Measurements from ENCODE around the gene ZMYND11.

- no peak for TF ChIP-seq POLR2A (IDR thresholded peaks at IDR 0.05; ENCODE audit: control extremely low read depth in 1 of 2, low read depth in 2 of 2, low read length in 2 of 2)
- TF ChIP-seq CREB1 (IDR thresholded peaks at IDR 0.05) = no peak
- TF ChIP-seq USF2 (IDR thresholded peaks at IDR 0.05; ENCODE audit: low read length) = no peak
- TF ChIP-seq HDAC2 (IDR thresholded peaks at IDR 0.05; ENCODE audit: borderline replicate concordance in 1 of 2, low read depth in 2 of 2, low read length in 2 of 2) = no peak
- no peak for TF ChIP-seq EP300 (IDR thresholded peaks at IDR 0.05; ENCODE audit: borderline replicate concordance in 1 of 2, low read depth in 2 of 2, low read length in 2 of 2)
- TF ChIP-seq CTCF (IDR thresholded peaks at IDR 0.05; ENCODE audit: control extremely low read depth in 1 of 3, insufficient read depth in 1 of 3, low read depth in 1 of 3, low read length in 3 of 3) = no peak
- no peak for TF ChIP-seq YY1 (IDR thresholded peaks at IDR 0.05; ENCODE audit: low read depth, low read length)
- TF ChIP-seq TAF1 (IDR thresholded peaks at IDR 0.05; ENCODE audit: low read depth, low read length) = no peak
- no peak for TF ChIP-seq RBBP5 (IDR thresholded peaks at IDR 0.05; ENCODE audit: borderline replicate concordance, low read depth, low read length)
- TF ChIP-seq, protein P1, sequence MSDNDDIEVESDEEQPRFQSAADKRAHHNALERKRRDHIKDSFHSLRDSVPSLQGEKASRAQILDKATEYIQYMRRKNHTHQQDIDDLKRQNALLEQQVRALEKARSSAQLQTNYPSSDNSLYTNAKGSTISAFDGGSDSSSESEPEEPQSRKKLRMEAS (IDR thresholded peaks at IDR 0.05) = no peak
These were observed 113.1 kb downstream of the ZMYND11 start for GRCh38 chr10:248307-248706.
